PFSK-1 (cell line): Measurements from ENCODE around the gene SKAP1.

ENCODE experiments used
- FOXP2 ChIP-seq: optimal IDR thresholded peaks from 2 replicates; pipeline ENCODE3; 2011; ENCODE audit warnings: borderline replicate concordance, control low read depth, inconsistent platforms; ENCODE audit not compliant: insufficient read depth; ENCODE audit errors: extremely low read length, extremely low read depth
- POLR2AphosphoS5 ChIP-seq: IDR thresholded peaks from 2 replicates; pipeline ENCODE4 v1.6.1; 2012; ENCODE audit warnings: low read depth, mild to moderate bottlenecking, control low read depth, low read length, moderate library complexity
- SIN3A ChIP-seq: IDR thresholded peaks from 2 replicates; pipeline ENCODE4 v1.6.1; 2012; ENCODE audit warnings: mild to moderate bottlenecking, low read length, moderate library complexity, borderline replicate concordance; ENCODE audit not compliant: insufficient read depth
- TAF1 ChIP-seq: IDR thresholded peaks from 2 replicates; pipeline ENCODE4 v1.6.1; 2012; ENCODE audit warnings: low read length, control low read depth, borderline replicate concordance; ENCODE audit not compliant: insufficient read depth
- TF ChIP-seq, protein P1 (sequence below), 2 experiments: IDR thresholded peaks; 2 replicates each; pipeline versions ENCODE4 v1.6.1 to v1.8.0; 2011 to 2012; ENCODE audit warnings: low read depth in 2 of 2, low read length in 2 of 2, control low read depth in 1 of 2, inconsistent platforms in 1 of 2, mild to moderate bottlenecking in 1 of 2, moderate library complexity in 1 of 2; ENCODE audit not compliant: insufficient read depth in 1 of 2

The SKAP1 gene

DNA sequence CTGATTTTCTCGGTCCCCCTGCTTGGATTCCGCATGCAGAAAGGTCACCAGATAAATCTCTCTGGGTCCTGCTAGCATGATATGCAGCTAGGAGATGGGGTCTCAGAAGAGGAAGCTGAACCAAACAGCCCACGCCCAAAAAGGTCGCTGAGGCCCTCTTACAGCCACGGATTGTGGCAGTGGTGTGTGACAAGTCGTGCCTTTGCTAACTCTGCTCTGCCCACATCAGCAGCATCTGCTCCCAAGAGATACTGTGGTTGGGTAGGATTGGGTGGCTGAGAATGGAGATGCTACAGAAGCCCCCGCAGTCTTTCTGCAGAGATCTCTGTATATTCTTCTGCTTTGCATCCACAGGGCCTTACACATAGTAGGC, 15.2 kb upstream of the SKAP1 start:
- no peak for TF ChIP-seq FOXP2
- TF ChIP-seq, protein P1, sequence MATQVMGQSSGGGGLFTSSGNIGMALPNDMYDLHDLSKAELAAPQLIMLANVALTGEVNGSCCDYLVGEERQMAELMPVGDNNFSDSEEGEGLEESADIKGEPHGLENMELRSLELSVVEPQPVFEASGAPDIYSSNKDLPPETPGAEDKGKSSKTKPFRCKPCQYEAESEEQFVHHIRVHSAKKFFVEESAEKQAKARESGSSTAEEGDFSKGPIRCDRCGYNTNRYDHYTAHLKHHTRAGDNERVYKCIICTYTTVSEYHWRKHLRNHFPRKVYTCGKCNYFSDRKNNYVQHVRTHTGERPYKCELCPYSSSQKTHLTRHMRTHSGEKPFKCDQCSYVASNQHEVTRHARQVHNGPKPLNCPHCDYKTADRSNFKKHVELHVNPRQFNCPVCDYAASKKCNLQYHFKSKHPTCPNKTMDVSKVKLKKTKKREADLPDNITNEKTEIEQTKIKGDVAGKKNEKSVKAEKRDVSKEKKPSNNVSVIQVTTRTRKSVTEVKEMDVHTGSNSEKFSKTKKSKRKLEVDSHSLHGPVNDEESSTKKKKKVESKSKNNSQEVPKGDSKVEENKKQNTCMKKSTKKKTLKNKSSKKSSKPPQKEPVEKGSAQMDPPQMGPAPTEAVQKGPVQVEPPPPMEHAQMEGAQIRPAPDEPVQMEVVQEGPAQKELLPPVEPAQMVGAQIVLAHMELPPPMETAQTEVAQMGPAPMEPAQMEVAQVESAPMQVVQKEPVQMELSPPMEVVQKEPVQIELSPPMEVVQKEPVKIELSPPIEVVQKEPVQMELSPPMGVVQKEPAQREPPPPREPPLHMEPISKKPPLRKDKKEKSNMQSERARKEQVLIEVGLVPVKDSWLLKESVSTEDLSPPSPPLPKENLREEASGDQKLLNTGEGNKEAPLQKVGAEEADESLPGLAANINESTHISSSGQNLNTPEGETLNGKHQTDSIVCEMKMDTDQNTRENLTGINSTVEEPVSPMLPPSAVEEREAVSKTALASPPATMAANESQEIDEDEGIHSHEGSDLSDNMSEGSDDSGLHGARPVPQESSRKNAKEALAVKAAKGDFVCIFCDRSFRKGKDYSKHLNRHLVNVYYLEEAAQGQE (IDR thresholded peaks at IDR 0.05; ENCODE audit: insufficient read depth in 1 of 2, low read depth in 2 of 2, low read length in 2 of 2), result no peak
- no peak for TF ChIP-seq TAF1
- no peak for TF ChIP-seq POLR2AphosphoS5
- TF ChIP-seq SIN3A, result no peak

DNA sequence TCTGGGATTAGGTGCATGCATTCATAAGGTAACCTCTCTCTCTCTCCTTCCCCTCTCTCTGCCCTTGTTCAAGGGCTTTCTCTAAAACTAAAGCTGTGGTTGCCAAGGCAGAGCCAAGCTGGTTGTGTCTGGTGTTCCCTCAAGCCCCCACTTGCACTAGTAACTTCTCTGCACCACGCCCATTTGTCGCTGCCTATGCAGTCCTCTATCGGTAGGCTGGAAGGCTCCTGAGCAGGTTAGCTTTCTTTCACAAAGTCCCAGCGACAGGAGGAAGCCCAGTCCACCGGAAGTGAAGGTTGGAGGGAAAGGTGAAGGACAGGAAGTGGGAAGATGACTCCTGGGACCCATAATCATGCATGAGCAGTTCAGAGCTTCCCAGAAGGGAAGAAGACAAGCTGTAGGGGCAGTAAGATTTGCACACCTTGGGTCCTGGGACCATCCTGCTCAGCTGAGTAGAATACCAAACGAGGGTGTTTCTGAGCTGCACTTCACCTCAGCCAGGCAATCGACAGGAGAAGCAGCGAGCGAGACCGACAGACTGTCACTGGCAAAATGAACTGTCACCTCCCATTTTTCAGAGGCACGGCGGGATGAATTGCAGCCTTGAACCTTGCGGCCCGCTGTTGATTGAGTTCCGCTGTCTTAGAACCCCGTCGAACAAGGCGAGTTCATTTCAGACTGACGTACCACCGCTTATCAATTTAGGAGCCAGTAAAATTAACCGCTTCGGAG, 14.7 kb upstream of the SKAP1 start:
- TF ChIP-seq POLR2AphosphoS5, result no peak
- TF ChIP-seq FOXP2, result no peak
- no peak for TF ChIP-seq TAF1
- no peak for TF ChIP-seq SIN3A
- TF ChIP-seq, protein P1 (IDR thresholded peaks at IDR 0.05; ENCODE audit: insufficient read depth in 1 of 2, low read depth in 2 of 2, low read length in 2 of 2), result no peak

DNA sequence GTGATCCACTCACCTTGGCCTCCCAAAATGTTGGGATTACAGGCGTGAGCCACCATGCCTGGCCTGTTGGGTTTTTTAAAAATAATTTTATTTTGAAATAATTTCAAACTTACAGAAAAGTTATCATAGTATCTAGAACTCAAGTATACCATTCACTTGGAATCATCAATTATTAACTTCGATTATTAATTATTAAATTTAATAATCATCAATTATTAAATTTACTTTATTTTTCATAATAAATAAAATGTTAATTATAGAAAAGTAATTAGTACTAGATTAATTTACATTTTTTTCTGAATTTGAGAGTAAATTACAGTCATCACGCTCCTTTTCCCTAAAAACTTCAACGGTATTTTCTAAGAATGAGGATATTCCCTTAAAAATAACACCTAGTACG, 13.7 kb upstream of the SKAP1 start:
- TF ChIP-seq, protein P1 (IDR thresholded peaks at IDR 0.05; ENCODE audit: insufficient read depth in 1 of 2, low read depth in 2 of 2, low read length in 2 of 2), result no peak
- TF ChIP-seq SIN3A, result no peak

DNA sequence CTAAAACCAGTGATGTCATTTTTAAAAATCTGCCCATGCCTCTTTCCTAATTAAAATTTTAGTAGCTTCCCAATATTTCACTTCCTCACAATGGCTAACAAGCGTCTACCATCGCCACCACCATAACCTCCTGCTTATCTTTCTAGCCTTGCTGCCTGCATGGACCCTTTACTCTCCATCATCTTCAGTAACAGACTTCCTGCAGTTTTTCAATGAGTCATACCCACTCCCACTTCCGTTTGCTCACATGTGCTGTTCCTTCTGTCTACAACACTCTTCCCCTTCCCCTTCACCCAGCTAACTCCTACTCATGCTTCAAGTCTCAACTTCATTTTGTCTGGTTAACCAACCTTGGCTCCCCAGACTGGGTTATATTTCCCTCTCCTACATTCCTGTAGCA, 12.8 kb upstream of the SKAP1 start:
- TF ChIP-seq POLR2AphosphoS5 (no peak), SIN3A (no peak), TAF1 (no peak), FOXP2 (no peak)
- TF ChIP-seq, protein P1 (IDR thresholded peaks at IDR 0.05; ENCODE audit: insufficient read depth in 1 of 2, low read depth in 2 of 2, low read length in 2 of 2), result no peak

DNA sequence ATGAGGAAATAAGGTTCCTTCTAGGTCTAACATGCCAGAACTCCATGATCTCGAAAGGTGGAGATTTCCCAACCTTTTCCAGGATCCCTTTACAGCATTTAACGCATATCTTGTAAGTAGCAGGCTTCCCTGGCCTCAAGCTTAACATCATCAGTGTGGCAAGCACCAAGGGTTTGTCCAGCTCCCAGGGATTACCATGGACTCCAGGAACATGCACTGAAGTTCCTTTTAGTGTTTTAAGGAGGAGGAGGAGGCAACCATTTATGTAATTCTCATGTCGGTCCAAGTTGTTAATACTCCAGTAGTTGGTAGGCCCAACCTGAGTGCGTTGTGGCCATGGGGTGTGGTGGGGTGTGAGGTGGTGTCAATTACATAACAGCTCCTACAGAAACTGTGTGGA, 11.8 kb upstream of the SKAP1 start:
- no peak for TF ChIP-seq SIN3A
- no peak for TF ChIP-seq POLR2AphosphoS5
- no peak for TF ChIP-seq TAF1
- TF ChIP-seq, protein P1 (IDR thresholded peaks at IDR 0.05; ENCODE audit: insufficient read depth in 1 of 2, low read depth in 2 of 2, low read length in 2 of 2), result no peak
- no peak for TF ChIP-seq FOXP2
